ENCODE measurements around the gene ZP3.
"Not testable (repeated sequence)": the region's sequence is repeated elsewhere in the genome, so short reads cannot be mapped to it uniquely, and the experiment has no call there.

ZP3 gene

GRCh38 chr7:76423666-76424412 is 911 bp upstream of the ZP3 start:
- peaks cover 10% of the 10 kb centered on the region for H3K27me3 ChIP-seq (ENCODE audit: insufficient read depth, low read length, poor library complexity)
- no peak overlapping the region for H2AFZ ChIP-seq (ENCODE audit: low read depth, low read length)
- ATAC-seq (ENCODE audit: insufficient read depth, low read depth), result no peak
- no peaks in the 10 kb centered on the region for H3K79me2 ChIP-seq (ENCODE audit: insufficient read depth, low read length)
- no peaks in the 10 kb centered on the region for H3K36me3 ChIP-seq (ENCODE audit: insufficient read depth, low read length)
- DNase-seq, result no peak
- no peak overlapping the region for H3K27ac ChIP-seq (ENCODE audit: low read length)
- H3K9ac ChIP-seq (ENCODE audit: low read depth, low read length), result no peak overlapping the region
- TF ChIP-seq CTCF (IDR thresholded peaks at IDR 0.05; ENCODE audit: borderline replicate concordance, extremely low read depth, low read length, poor library complexity, severe bottlenecking) (no peak), EZH2 (IDR thresholded peaks at IDR 0.05; ENCODE audit: borderline replicate concordance, low read depth, low read length, severe bottlenecking) (no peak)
- no peaks in the 10 kb centered on the region for H3K9me3 ChIP-seq (ENCODE audit: insufficient read depth, low read length, severe bottlenecking)
- no peaks in the 10 kb centered on the region for H4K20me1 ChIP-seq (ENCODE audit: insufficient read depth, low read length)
- H3K4me2 ChIP-seq (ENCODE audit: insufficient read depth, low read length), result no peak overlapping the region
- H3K4me1 ChIP-seq (ENCODE audit: insufficient read depth, low read length), result no peaks in the 10 kb centered on the region
- no peak overlapping the region for H3K4me3 ChIP-seq (ENCODE audit: low read depth in 1 of 2, low read length in 2 of 2)

DNA sequence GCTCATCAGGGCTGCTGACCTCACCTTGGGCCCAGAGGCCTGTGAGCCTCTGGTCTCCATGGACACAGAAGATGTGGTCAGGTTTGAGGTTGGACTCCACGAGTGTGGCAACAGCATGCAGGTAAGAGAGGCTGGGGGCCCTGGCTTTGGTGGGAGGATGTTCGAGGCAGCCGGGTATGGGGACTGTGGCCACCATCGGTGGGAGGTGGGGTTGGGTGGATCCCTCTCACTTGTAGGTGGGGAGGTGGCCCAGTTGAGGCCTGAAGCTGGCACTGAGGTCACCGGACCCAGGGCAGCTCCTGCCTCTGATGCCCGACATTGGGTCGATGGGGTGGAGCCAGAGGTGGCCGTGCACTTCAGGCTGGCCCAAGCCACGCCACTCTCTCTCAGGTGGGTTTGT is 406 bp downstream of the ZP3 start:
- Histone ChIP-seq H4K20me1 (ENCODE audit: insufficient read depth, low read length) (peaks cover 2% of the 10 kb centered on the region; the same call in 1 of the 2 replicates), H3K27ac (ENCODE audit: low read length) (no peak overlapping the region)

DNA sequence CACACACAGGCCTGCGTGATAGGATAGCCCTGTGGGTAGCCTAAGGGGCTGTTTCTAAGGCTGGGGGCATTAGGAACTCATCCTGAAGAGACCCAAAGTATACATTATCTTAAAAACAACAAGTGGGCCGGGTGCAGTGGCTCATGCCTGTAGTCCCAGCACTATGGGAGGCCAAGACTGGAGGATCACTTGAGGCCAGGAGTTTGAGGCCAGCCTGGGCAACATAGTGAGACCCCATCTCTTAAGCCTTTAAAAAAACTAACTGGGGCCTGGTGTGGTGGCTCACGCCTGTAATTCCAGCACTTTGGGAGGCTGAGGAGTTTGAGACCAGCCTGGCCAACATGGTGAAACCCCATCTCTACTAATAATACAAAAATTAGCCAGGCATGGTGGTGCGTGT is 808 bp downstream of the ZP3 start:
- H3K4me3 ChIP-seq (ENCODE audit: low read depth in 1 of 2, low read length in 2 of 2); H3K79me2 ChIP-seq (ENCODE audit: insufficient read depth, low read length); H4K20me1 ChIP-seq (ENCODE audit: insufficient read depth, low read length); ATAC-seq (ENCODE audit: insufficient read depth, low read depth); H3K27me3 ChIP-seq (ENCODE audit: insufficient read depth, low read length, poor library complexity); H2AFZ ChIP-seq (ENCODE audit: low read depth, low read length); H3K9me3 ChIP-seq (ENCODE audit: insufficient read depth, low read length, severe bottlenecking); H3K27ac ChIP-seq (ENCODE audit: low read length); H3K4me2 ChIP-seq (ENCODE audit: insufficient read depth, low read length); H3K36me3 ChIP-seq (ENCODE audit: insufficient read depth, low read length); DNase-seq; H3K9ac ChIP-seq (ENCODE audit: low read depth, low read length); H3K4me1 ChIP-seq (ENCODE audit: insufficient read depth, low read length): not testable (repeated sequence)

More for the DNA sequence above, 406 bp downstream of the ZP3 start:
- no peak overlapping the region for H3K9ac ChIP-seq (ENCODE audit: low read depth, low read length)
- H3K79me2 ChIP-seq (ENCODE audit: insufficient read depth, low read length), result no peaks in the 10 kb centered on the region
- H2AFZ ChIP-seq (ENCODE audit: low read depth, low read length), result no peak overlapping the region
- TF ChIP-seq EZH2 (IDR thresholded peaks at IDR 0.05; ENCODE audit: borderline replicate concordance, low read depth, low read length, severe bottlenecking) (no peak), CTCF (IDR thresholded peaks at IDR 0.05; ENCODE audit: borderline replicate concordance, extremely low read depth, low read length, poor library complexity, severe bottlenecking) (no peak)
- H3K27me3 ChIP-seq (ENCODE audit: insufficient read depth, low read length, poor library complexity), result peaks cover 5% of the 10 kb centered on the region
- no peak overlapping the region for H3K4me2 ChIP-seq (ENCODE audit: insufficient read depth, low read length)
- no peak overlapping the region for H3K4me3 ChIP-seq (ENCODE audit: low read depth in 1 of 2, low read length in 2 of 2)
- no peak for DNase-seq
- no peaks in the 10 kb centered on the region for H3K4me1 ChIP-seq (ENCODE audit: insufficient read depth, low read length)
- H3K36me3 ChIP-seq (ENCODE audit: insufficient read depth, low read length), result no peaks in the 10 kb centered on the region
- H3K9me3 ChIP-seq (ENCODE audit: insufficient read depth, low read length, severe bottlenecking), result no peaks in the 10 kb centered on the region
- no peak for ATAC-seq (ENCODE audit: insufficient read depth, low read depth)

GRCh38 chr7:76426246-76426645 is 1.5 kb downstream of the ZP3 start:
- no peaks in the 10 kb centered on the region for H3K9me3 ChIP-seq (ENCODE audit: insufficient read depth, low read length, severe bottlenecking)
- DNase-seq (no peak), ATAC-seq (ENCODE audit: insufficient read depth, low read depth) (no peak)
- no peaks in the 10 kb centered on the region for H3K4me1 ChIP-seq (ENCODE audit: insufficient read depth, low read length)
- H2AFZ ChIP-seq (ENCODE audit: low read depth, low read length), result no peak overlapping the region
- peaks cover 3% of the 10 kb centered on the region for H3K27me3 ChIP-seq (ENCODE audit: insufficient read depth, low read length, poor library complexity)
- no peak overlapping the region for H3K4me3 ChIP-seq (ENCODE audit: low read depth in 1 of 2, low read length in 2 of 2)
- TF ChIP-seq EZH2 (IDR thresholded peaks at IDR 0.05; ENCODE audit: borderline replicate concordance, low read depth, low read length, severe bottlenecking) (no peak), CTCF (IDR thresholded peaks at IDR 0.05; ENCODE audit: borderline replicate concordance, extremely low read depth, low read length, poor library complexity, severe bottlenecking) (no peak)
- H3K79me2 ChIP-seq (ENCODE audit: insufficient read depth, low read length), result no peaks in the 10 kb centered on the region
- H4K20me1 ChIP-seq (ENCODE audit: insufficient read depth, low read length), result peaks cover 2% of the 10 kb centered on the region; the same call in 1 of the 2 replicates
- no peaks in the 10 kb centered on the region for H3K36me3 ChIP-seq (ENCODE audit: insufficient read depth, low read length)
- no peak overlapping the region for H3K27ac ChIP-seq (ENCODE audit: low read length)
- no peak overlapping the region for H3K4me2 ChIP-seq (ENCODE audit: insufficient read depth, low read length)
- H3K9ac ChIP-seq (ENCODE audit: low read depth, low read length), result no peak overlapping the region
